ENCODE results near the gene CLSTN3. TPM values are rescaled to one million over a fixed set of nuclear protein-coding genes. Genes with fewer than 3 reads are reported as not detected.

The CLSTN3 gene
- 10.8 and 26.2 TPM in 2 replicates for total RNA-seq (2016; rRNA removed; fragmentation: Illumina TruSeq; extraction: Trizol)
- 2.9 and 3.7 TPM in 2 replicates for total RNA-seq (2016; cell fraction: cytosol; rRNA removed; fragmentation: Illumina TruSeq; extraction: Trizol; ENCODE audit: low read depth)
- 10.0 and 27.0 TPM in 2 replicates for total RNA-seq (2016; cell fraction: insoluble cytoplasmic fraction; rRNA removed; fragmentation: Illumina TruSeq; extraction: Trizol)
- 5.3 TPM in 2 replicates for total RNA-seq (2016; cell fraction: membrane; rRNA removed; fragmentation: Illumina TruSeq; extraction: Trizol)
- 35.4 and 43.8 TPM in 2 replicates for total RNA-seq (2016; cell fraction: nucleus; rRNA removed; fragmentation: Illumina TruSeq; extraction: Trizol)
- 94.1 and 118 TPM in 2 replicates for polyA plus RNA-seq (2011; rRNA removed)
- 79.5 and 81.3 TPM in 2 replicates for polyA plus RNA-seq (2011; cell fraction: cytosol; rRNA removed)
- polyA plus RNA-seq (2011; cell fraction: nucleus; rRNA removed) = 155 and 157 TPM in 2 replicates
- 61.8 and 69.9 TPM in 2 replicates for polyA plus RNA-seq (2012)
- polyA plus RNA-seq (2016; cell fraction: cytosol; fragmentation: Illumina TruSeq; extraction: Trizol; ENCODE audit: low read depth) = 1.3 and 2.0 TPM in 2 replicates
- 9.0 and 11.0 TPM in 2 replicates for polyA plus RNA-seq (2016; cell fraction: insoluble cytoplasmic fraction; fragmentation: Illumina TruSeq; extraction: Trizol; ENCODE audit: low read depth)
- 3.0 and 3.4 TPM in 2 replicates for polyA plus RNA-seq (2016; cell fraction: membrane; fragmentation: Illumina TruSeq; extraction: Trizol; ENCODE audit: low read depth)
- polyA plus RNA-seq (2016; cell fraction: nucleus; fragmentation: Illumina TruSeq; extraction: Trizol; ENCODE audit: insufficient read depth, low read depth) = 67.7 and 79.8 TPM in 2 replicates
- polyA minus RNA-seq (2011; rRNA and poly(A)+ RNA removed; ENCODE audit: low replicate concordance) = 46.9 and 191 TPM in 2 replicates
- polyA minus RNA-seq (2011; cell fraction: cytosol; rRNA and poly(A)+ RNA removed) = 49.9 and 80.8 TPM in 2 replicates
- polyA minus RNA-seq (2011; cell fraction: nucleus; rRNA and poly(A)+ RNA removed) = 47.9 and 63.4 TPM in 2 replicates
- percentile 71 among the genes with signal in this experiment for Bru-seq, nascent RNA
- BruChase-seq, experiment 1, labeled RNA remaining after a 6-hour chase = percentile 84 among the genes with signal in this experiment
- BruChase-seq, experiment 2, labeled RNA remaining after a 2-hour chase = percentile 78 among the genes with signal in this experiment
- long read RNA-seq, experiment 1, partial matches to known transcripts = 8 of 8 reads
- long read RNA-seq, experiment 1, other reads (novel, unspliced or antisense) = 0 of 8 reads
- long read RNA-seq, experiment 2, full-length matches to known transcripts = 31 of 135 reads
- long read RNA-seq, experiment 2, partial matches to known transcripts = 74 of 135 reads
- long read RNA-seq, experiment 2, other reads (novel, unspliced or antisense) = 30 of 135 reads

GRCh38 chr12:7129872-7130691 lies at the start of gene CLSTN3:
TSS of gene CLSTN3 (plus strand) at chr12:7130371. CDS start at chr12:7130649, 278 bp downstream.
- ChIA-PET CTCF (ENCODE audit: low intra/inter-chr PET ratio, low total read pairs) (no interaction called here), POLR2A (interaction anchor here (0.8 to 3.5 kb wide), 8 partner anchors 10 to 187 kb away, joined by 3 to 25 read pairs (median 5); partner anchors contain the start of genes C12orf57, C1RL and RNU7-1)
- H3K4me2 ChIP-seq (ENCODE audit: low read depth, low read length) = peak within 1 kb of the TSS; percentile 96
- H4K20me1 ChIP-seq (ENCODE audit: insufficient read depth, low read length) = peaks cover 12% of the 10 kb centered on the region
- peak; percentile 69 for DNase-seq (ENCODE audit: low spot score)
- no peak within 1 kb of the TSS for H2AFZ ChIP-seq (ENCODE audit: low read length)
- H3K36me3 ChIP-seq (replicated peaks in 1 of 2; ENCODE audit: control insufficient read depth in 1 of 2, insufficient read depth in 2 of 2, low read length in 2 of 2) = peaks cover 5 to 21% of the 10 kb centered on the region in 2 experiments; a peak in 3 of 5 replicates
- no TSS peak for BruUV-seq (replicated peaks)
- WGBS (ENCODE audit: low lambda C conversion rate) = 2% methylated on average over 23 of the region's 40 CpGs
- H3K9me3 ChIP-seq (ENCODE audit: low read length) = no peaks in the 10 kb centered on the region
- no peaks in the 10 kb centered on the region; a peak in 1 of 5 replicates for H3K27me3 ChIP-seq (ENCODE audit: control insufficient read depth in 1 of 2, insufficient read depth in 2 of 2, low read length in 2 of 2)
- H3K27ac ChIP-seq (ENCODE audit: extremely low read length, insufficient read depth, low read length) = peak within 1 kb of the TSS; percentile 92
- H3K9ac ChIP-seq (ENCODE audit: insufficient read depth, low read depth, low read length) = peak within 1 kb of the TSS; percentile 75
- peak; percentile 69 for ATAC-seq
- peaks cover 61% of the 10 kb centered on the region for H3K4me1 ChIP-seq (ENCODE audit: insufficient read depth, low read length)
- intact Hi-C loops (cut with micrococcal nuclease; ENCODE audit: unreplicated experiment) (loop anchor here (1.0 kb wide), 1 partner anchor 70 kb away; the partner anchor contains the start of gene C1S), in situ Hi-C loops (cut with HindIII; ENCODE audit: extremely low pct_ligation_motif_present, low pct_unique_long_range_greater_than_20kb) (loop anchor here (5.0 kb wide), 1 partner anchor 57 kb away; the partner anchor contains the start of gene PEX5)
- FAIRE-seq = no peak
- peak within 1 kb of the TSS; percentile 76 to 92 (median 88) for H3K4me3 ChIP-seq (replicated peaks in 1 of 3; ENCODE audit: insufficient read depth in 1 of 3, low read depth in 2 of 3, low read length in 3 of 3)
- H3K79me2 ChIP-seq (ENCODE audit: insufficient read depth, low read length) = peaks cover 27% of the 10 kb centered on the region
- peak; percentile 38 for TF ChIP-seq TEAD3 (CRISPR knock-in tag; optimal IDR thresholded peaks at IDR 0.05; ENCODE audit: borderline replicate concordance)
- TF ChIP-seq ZNF101 (CRISPR knock-in tag; IDR thresholded peaks at IDR 0.05; ENCODE audit: borderline replicate concordance, low read depth) = no peak
- TF ChIP-seq ELF1 (CRISPR knock-in tag; IDR thresholded peaks at IDR 0.05) = 0 out of 2 replicates have a peak, but pooled peaks have one; percentile 9
- TF ChIP-seq ZNF720 (CRISPR knock-in tag; IDR thresholded peaks at IDR 0.05) = no peak
- TF ChIP-seq ZNF574 (CRISPR knock-in tag; IDR thresholded peaks at IDR 0.05) = no peak; the same call in 1 of the 2 replicates
- TF ChIP-seq DDIT3 (CRISPR knock-in tag; IDR thresholded peaks at IDR 0.05) = no peak
- no peak for TF ChIP-seq ZSCAN25 (CRISPR knock-in tag; IDR thresholded peaks at IDR 0.05)
- no peak for TF ChIP-seq ZFP1 (CRISPR knock-in tag; IDR thresholded peaks at IDR 0.05)
- no peak; the same call in 1 of the 2 replicates for TF ChIP-seq BCL3 (CRISPR knock-in tag; IDR thresholded peaks at IDR 0.05)
- 0 out of 2 replicates have a peak, but pooled peaks have one; percentile 12 for TF ChIP-seq RFX5 (IDR thresholded peaks at IDR 0.05; ENCODE audit: low read depth, low read length)
- peak; percentile 33 to 83; a peak in 3 of 4 replicates for TF ChIP-seq POLR2A (IDR thresholded peaks at IDR 0.05; ENCODE audit: insufficient read depth in 1 of 2, low read depth in 2 of 2, low read length in 2 of 2)
- TF ChIP-seq TFDP2 (CRISPR knock-in tag; IDR thresholded peaks at IDR 0.05) = no peak

Data from HepG2 (cell line).